ENCODE results near the gene SLC22A2.
A peak's percentile ranks its signal among the peaks of the same experiment; 100 is the strongest.
"Not testable (repeated sequence)": the region's sequence is repeated elsewhere in the genome, so short reads cannot be mapped to it uniquely, and the experiment has no call there.

The SLC22A2 gene

DNA sequence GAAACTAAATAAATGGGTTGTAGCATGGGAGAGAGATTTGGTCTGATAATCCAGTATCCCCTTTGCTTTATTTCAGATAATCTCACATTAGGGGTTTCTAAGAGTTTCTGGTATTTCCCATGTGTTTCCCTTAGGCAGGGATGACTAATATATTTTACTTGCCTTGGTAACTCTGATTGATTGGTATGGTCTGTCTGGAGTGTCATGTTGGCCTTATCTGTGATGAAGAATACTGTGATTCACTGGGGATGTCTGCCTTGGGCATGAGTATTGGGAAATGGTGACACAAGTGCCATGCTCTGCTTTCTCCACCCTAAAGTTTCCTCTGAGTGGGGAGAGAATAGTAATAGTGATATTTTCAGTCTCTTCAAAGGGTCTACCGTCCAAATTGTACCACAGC, 10.1 kb downstream of the SLC22A2 start:
- DNase-seq (ENCODE audit: low read depth in 2 of 2): no peak

DNA sequence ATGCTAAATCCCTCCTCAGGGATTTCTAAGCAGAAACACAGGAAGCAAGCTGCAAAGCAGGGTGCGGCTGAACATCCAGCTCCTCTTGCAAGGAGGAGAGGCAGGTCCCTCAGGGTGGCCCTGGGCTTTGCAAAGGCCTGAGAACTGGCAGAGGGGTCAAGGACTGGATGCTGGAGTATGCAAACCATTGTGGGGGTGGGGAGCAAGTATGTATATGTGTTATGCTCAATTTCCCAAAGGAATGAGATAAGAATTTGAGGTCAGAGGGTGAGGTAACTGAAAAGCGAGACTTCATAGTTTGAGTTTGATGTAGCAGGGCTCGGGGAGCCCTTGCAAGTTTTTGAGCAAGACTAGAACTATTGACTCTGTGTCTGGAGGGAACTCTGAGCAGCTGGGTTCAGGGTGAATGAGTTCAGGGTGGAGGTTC, 11.2 kb downstream of the SLC22A2 start:
- peak in 1 of 2 experiments; percentile 17 for DNase-seq (ENCODE audit: low read depth in 2 of 2)

DNA sequence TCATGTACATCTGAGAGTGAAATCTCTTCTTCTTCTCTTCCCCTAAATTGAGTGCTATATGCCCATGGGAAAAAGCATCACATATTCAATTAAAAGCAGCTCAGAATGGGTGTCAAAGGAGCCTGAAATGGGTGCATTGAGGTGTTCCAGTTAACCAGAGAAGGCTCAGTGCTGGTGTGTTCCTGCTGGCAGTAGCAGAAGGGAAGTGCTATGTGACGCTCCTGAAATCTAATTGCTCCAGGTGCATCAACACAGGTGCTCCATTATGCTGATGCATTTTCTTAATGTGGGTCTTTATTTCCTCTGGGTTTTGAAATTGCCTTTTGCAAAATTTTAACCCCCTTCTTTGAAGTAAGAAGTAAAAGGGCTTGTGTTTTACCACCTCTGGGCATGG, 17.9 kb downstream of the SLC22A2 start:
- no peak for DNase-seq (ENCODE audit: low read depth in 2 of 2)

DNA sequence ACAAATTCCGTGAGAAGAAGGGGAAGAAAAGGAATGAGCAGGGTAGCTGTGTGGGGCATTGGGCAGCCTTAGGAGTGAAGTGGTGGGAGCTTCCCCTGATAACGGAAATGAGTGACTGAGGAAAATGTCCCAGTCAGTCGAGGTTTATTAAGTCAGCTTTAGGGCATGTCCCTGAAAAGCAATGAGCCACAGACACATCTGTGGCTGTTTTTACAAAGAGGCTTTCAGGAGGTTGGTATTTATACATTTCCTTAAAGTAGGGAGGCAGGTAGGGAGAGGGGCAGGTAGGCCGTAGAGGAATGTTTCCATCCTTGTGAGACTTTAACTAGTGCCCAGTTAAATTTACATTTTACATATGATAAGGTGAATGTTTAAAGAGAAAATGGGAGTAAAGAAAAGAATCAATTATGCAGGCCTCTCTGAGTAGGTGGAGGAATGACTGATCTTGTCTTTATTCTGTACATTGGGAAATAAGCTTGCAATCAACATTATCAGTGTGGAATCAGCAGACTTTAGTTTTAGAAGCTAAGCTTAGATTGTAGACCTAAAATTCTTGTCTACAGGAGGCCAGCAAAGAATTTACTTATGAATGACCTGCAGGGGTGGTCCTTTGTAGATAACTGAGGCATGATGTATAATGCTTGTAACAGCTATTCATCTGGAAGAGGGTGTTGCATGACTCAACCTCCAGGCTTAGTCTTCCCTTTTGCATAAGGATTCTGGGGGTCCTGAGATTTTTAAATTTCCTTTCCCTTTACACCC, 18.5 kb downstream of the SLC22A2 start:
- no peak for DNase-seq (ENCODE audit: low read depth in 2 of 2)

DNA sequence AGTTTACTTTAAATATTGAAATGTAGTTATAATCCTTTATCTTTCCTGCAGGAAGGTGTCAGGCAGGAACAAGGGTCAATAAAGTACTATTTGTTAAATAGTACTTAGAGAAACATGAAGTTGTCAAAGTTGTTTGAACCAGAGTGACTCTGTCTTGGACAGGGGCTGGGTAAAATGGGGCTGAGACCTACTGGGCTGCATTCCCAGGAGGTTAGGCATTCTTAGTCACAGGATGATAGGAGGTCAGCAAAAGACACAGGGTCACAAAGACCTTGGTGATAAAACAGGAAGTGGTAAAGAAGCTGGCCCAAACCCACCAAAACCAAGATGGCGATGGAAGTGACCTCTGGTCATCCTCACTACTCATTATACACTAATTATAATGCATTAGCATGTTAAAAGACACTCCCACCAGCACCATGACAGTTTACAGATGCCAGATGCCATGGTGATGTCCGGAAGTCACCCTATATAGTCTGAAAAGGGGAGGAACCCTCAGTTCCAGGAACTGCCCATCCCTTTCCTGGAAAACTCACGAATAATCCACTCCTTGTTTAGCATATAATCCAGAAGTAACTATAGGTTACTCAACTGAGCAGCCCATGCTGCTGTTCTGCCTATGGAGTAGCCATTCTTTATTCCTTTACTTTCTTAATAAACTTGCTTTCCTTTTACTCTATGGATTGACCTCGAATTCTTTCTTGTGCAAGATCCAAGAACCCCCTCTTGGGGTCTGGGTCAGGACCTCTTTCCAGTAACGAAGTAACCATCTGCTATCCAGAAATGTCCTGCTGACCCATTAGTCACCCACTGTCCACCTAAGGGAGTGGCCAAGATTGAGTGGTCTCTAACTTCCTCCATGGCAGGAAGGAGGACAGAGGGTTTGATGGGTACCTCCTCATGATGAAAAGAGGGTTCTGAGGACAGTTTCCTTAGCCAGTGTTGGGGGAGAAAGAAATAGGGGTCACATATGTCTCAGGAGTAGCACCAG, 19.6 kb downstream of the SLC22A2 start:
- no peak for DNase-seq (ENCODE audit: low read depth in 2 of 2)

DNA sequence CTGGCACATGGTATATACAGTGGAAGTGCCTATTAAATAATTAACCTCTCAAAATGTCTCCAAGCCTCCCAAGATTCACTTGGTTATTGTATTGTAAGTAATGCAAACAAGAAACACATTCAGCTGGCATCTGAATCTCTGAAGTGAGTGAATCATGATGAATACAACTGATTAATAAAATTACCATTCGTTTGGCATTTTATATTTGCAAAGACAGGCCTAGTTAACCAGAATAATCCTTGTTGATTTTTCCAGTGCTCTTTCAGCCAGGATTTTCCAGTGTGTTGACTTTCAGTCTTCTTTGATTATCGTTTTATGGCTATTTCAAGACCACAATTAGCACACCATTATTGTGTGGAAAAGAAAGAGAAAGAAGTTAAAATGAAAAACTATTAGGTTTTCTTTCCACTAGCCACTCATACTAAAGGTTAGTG, 20.3 kb downstream of the SLC22A2 start:
- DNase-seq (ENCODE audit: low read depth in 2 of 2): no peak

DNA sequence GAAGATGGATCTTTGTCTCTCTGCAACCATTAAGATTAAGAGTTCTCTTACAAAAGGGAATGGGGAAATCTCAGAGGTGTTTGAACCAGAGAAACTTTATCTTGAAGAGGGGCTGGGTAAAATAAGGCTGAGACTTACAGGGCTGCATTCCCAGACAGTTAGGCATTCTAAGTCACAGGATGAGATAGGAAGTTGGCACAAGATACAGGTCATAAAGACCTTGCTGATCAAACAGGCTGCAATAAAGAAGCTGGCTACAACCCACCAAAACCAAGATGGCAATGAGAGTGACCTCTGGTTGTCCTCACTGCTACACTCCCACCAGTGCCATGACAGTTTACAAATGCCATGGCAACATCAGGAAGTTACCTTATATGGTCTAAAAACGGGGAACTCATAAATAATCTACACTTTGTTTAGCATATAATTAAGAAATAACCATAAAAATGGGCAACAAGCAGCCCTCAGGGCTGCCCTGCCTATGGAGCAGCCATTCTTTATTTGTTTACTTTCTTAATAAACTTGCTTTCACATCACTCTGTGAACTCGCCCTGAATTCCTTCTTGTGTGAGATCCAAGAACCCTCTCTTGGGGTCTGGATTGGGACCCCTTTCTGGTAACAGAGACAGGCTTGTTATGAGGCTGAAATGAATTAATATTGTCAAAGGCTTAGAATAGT, 20.9 kb downstream of the SLC22A2 start:
- not testable (repeated sequence) for DNase-seq (ENCODE audit: low read depth in 2 of 2)

DNA sequence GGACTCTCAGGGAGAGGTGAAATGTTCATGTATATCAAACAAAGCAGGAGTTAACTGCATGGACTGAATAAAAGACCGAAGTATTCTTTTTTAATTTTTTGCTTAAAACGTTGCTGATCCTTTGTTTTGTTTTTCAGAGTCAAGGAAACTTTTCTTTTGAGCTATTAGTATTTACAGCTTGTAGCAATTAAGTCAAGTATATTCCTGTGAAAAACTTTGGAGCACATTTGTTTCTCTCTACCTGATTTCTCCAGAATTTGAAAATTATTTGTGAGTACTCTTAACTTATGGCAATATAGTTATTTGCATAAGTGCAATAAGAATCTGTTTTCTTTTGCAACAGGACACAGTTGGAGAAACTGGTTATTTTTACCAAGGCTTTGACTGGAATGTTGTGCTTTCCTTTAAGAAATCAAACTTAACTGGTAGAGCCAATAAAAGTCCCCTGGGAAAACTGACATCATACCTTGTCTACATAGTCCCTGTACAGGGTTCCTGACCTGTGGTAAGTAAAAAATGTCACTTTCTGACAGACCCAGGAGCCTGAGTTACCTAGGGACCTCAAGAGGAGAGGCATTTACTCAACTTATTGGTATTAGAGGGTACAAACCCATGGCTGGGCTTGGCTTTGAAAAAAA, 22.3 kb downstream of the SLC22A2 start:
- not testable (repeated sequence) for DNase-seq (ENCODE audit: low read depth in 2 of 2)

DNA sequence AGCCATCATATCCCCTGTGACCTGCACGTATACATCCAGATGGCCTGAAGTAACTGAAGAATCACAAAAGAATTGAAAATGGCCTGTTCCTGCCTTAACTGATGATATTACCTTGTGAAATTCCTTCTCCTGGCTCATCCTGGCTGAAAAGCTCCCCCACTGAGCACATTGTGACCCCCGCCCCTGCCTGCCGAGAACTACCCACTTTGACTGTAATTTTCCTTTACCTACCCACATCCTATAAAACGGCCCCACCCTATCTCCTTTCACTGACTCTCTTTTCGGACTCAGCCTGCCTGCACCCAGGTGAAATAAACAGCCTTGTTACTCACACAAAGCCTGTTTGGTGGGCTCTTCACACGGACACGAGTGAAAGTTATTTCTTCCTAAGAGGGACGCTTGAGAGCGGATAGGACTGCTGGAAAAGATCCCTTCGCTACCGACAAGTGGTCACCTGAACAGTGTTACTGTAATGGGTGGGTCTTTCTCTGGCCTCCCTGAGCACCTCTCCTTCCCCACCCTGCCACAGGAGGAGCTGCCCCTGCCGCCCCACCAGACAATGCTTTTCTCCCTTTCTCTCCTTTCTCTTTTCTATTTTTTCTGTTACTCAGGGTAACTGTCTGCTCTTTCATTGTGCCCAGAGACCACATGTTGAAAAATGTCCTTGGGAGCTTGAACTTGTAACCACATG, 24.5 kb downstream of the SLC22A2 start:
- DNase-seq (ENCODE audit: low read depth in 2 of 2): not testable (repeated sequence)

DNA sequence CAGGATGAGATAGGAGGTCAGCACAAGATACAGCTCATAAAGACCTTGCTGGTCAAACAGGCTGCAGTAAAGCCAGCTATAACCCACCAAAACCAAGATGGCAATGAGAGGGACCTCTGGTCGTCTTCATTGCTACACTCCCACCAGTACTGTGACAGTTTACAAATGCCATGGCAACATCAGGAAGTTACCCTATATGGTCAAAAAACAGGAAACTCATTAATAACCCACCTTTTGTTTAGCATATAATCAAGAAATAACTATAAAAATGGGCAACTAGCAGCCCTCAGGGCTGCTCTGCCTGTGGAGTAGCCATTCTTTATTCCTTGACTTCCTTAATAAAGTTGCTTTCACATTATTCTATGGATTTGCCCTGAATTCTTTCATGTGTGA, 30.9 kb downstream of the SLC22A2 start:
- DNase-seq (ENCODE audit: low read depth in 2 of 2): no peak

DNA sequence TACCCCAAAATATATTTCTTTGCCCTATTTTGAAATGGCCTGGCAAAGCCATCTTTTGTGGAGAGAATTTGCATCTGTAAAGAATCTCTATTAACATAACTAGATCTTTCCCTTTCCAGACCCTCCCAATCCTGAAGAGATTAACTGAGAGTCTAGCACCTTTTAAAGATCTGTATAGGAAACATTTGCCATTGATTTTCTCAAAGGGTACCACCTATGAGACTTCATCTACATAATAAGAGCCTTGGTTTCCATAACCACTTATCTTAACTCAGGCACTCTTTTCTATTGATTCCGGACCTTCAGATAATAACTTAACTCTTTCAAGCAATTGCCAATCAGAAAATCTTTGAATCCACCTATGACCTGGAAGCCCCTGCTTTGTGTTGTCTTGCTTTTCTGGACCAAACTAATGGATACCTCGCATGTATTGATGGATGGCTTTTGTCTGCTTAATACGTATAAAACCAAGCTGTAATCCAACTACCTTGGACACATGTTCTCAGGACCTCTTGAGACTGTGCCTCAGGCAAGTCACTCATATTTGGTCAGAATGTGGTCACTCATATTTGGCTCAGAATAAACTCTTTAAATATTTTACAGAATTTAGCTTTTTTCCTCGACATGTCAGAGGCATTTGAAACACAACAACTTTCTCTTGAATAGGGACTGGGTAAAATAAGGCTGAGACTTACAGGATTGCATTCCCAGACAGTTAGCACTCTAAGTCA, 31.4 kb downstream of the SLC22A2 start:
- DNase-seq (ENCODE audit: low read depth in 2 of 2): no peak

DNA sequence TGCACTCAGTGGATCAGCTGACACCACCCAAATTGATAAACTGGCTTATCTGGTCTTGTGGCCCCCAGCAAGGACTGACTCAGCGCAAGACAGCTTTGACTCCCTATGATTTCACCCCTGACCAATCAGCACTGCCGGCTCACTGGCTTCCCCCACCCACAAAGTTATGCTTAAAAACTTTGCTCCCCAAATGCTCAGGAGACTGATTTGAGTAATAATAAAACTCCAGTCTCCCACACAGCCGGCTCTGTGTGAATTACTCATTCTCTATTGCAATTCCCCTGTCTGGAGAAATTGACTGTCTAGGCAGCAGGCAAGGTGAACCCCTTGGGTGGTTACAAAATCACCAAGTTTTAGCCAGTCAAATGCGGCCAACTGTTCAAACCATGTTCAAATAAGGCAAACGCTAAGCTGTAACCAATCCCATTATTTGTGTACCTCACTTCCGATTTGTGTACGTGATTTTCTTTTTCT, 32.5 kb downstream of the SLC22A2 start:
- no peak for DNase-seq (ENCODE audit: low read depth in 2 of 2)

DNA sequence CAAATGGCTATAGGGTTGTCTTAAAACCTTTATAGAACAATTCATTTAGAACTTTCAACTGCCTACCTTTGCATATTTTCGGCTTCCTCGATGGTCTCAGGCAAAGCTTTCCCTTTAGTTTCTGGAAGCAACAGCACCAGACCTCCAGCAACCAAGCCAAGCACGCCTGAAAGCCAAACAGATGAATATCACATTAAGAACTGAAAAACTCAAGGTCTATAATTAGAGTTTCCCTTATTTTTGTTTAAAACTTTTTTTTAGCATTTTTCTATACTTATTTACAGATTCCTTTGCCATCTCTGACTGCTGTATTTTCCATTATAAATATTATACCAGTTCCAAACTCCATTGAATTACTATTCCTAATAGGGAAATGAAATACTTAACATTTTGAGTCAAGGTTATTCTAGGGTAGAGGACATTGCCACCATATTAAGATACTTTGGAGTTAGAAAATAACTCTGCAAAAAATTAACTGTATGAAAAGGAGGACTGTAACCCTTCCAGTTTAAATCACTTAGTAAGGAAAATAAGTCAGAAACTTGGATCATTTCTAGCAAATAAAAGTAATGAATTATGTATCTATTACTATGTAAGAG, 33.9 kb downstream of the SLC22A2 start:
- no peak for DNase-seq (ENCODE audit: low read depth in 2 of 2)

DNA sequence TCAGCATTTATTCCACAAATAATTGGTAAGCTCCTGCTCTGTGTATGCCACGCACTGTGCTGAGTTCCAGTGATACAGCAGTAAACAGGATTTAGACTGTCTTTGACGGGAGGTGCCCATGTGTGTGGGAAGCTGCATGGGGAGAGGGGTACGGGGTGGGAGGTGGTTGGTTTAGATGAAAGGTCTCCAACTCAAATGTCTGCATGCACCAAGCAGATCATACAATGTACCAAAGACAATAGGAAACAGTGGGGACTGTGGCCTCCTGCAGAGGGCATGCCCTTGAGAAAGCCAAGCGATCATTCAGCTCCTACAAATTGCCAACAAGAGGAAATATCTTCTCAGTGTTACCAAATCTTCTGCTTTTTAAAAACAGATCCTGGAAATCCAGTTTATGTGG, 36.1 kb downstream of the SLC22A2 start:
- DNase-seq (ENCODE audit: low read depth in 2 of 2): no peak

DNA sequence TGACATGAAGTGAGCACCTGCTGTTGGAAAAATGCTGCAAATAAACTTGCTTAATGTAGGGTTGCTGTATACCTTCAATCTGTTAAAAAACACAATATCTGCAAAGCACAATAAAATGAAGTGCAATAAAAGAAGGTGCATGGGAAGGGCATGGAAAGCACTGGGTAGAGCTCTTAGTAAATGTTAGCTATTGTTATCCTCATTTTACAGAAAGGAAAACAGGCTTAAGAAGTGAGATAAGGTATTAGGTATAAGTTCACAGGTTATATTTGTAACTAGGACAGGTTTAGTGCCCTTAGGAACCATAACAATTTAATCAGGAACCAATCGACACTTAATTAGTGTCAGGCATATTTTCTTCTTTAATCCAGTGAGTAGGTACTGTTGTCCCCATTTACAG, 36.7 kb downstream of the SLC22A2 start:
- DNase-seq (ENCODE audit: low read depth in 2 of 2): no peak

DNA sequence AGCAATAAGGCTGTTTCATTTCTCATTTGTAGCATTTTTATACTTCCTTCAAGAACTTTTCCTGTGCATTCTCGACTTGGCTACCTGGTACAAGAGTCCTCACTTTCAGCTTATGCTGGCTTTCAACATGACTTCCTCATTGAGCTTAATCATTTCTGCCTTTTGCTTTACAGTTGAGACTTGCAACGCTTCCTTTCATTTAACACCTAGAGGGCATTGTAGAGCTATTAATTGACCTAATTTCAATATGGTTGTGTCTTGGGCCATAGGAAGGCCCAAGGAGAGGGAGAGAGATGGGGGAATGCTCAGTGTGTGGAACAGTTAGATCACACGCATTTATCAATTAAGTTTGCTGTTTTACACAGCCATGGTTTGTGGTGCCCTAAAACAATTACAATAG, 37.2 kb downstream of the SLC22A2 start:
- DNase-seq (ENCODE audit: low read depth in 2 of 2): no peak

DNA sequence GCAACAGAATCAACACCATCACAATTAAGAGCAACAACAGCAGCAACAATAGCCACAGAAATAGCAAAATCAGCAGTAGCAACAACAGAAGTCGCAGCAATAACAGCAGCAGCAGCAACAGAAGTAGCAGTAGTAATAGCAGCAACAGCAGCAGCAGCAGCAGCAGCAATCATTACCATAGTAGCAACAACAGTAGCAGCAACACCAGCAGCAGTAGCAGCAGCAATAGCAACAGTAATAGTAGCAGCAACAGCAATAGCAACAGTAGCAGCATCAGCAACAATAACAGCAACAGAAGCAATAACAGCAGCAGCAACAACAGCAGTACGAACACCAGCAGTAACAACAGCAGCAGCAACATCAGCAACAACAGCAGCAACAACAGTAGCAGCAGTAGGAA, 39.8 kb downstream of the SLC22A2 start:
- DNase-seq (ENCODE audit: low read depth in 2 of 2): no peak

DNA sequence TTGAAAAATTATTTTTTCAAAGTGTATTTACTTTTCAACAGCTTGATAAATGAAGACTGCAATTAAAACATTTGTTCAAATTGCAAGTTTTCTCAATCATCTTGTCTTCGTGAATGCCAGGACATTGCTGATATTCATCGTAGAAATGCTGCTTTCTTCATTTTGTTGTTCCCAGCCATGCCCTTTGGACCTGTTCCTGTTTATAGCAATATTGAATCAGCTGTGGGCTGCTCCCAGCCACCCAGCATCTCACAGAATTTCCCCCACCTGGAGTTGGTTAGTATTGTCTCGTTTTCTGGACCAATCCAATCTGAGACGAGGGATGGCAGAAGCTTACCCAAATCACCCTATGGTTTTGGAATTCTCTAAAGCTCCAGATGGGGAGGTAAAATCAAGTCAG, 40.8 kb downstream of the SLC22A2 start:
- DNase-seq (ENCODE audit: low read depth in 2 of 2): no peak

DNA sequence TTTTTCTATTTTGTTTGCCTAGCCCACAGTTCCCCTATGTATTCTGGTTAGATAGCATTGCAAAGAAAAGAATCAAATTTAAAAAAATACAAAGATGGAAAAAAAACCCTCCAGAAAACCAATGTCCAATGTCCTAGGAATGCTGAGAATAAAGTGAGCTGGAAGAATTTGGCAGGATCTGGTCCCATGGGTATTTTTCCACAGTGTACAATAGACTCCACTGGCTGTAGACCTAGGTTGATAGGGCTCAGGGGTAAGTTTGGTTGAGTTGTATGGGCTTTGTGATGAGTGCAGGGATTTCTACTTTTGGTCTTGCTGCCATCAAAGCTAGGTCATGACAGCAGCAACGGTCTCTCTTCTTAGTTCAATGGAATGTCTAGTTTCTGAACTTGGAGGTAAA, 41.5 kb downstream of the SLC22A2 start:
- DNase-seq (ENCODE audit: low read depth in 2 of 2): peak; percentile 33 to 39

DNA sequence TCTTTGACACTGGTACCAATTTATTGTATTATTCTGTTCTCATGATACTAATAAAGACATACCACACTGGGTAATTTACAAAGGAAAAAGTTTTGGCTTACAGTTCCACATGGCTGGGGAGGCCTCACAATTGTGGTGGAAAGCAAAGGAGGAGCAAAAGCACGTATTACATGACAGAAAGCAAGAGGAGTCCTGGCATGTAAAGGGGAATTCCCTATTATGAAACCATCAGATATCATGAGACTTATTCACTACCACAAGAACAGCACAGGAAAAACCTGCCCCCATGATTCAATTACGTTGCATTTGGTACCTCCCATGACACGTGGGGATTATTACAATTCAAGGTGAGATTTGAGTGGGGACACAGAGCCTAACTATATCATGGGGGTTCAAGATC, 43.4 kb downstream of the SLC22A2 start:
- DNase-seq (ENCODE audit: low read depth in 2 of 2): no peak
